AG04450 (cell line): ENCODE results near the gene PDE7B. TPM values are rescaled to one million over a fixed set of nuclear protein-coding genes. Genes with fewer than 3 reads are reported as not detected.

ENCODE experiments used
- CTCF ChIA-PET: fragments of 300-600, 350-600 bp; formaldehyde crosslinking; extraction: SDS; loops from one replicate; lab custom pipeline; 2022; ENCODE audit warnings: antibody characterized with exemption, inconsistent platforms; lab: Charles Lee
- POLR2A ChIA-PET: fragments of 350-600 bp; formaldehyde crosslinking; extraction: SDS; loops from one replicate; lab custom pipeline; 2021; ENCODE audit warnings: antibody characterized with exemption, inconsistent platforms; lab: Yijun Ruan, JAX
- DNase-seq: peaks from one replicate; pipeline ENCODE4 v3.0.0-alpha.2; 2011; ENCODE audit warnings: low read depth, low spot score
- H3K27ac ChIP-seq: one replicate; pipeline ENCODE4 v1.5.1; 2012; ENCODE audit warnings: low read depth, low read length, control low read depth
- H3K27me3 ChIP-seq: one replicate; pipeline ENCODE4 v1.6.0; 2012; ENCODE audit warnings: low read length; ENCODE audit not compliant: control insufficient read depth, insufficient read depth
- H3K4me3 ChIP-seq: 2 replicates; pipeline ENCODE4 v1.5.1; 2011; ENCODE audit warnings: mild to moderate bottlenecking, low read depth, low read length, control low read depth
- H3K9me3 ChIP-seq: 2 replicates; pipeline ENCODE4 v1.5.1; 2012; ENCODE audit warnings: low read length; ENCODE audit not compliant: control insufficient read depth, insufficient read depth
- polyA plus RNA-seq: library from polyadenylated mRNA; depleted of rRNA; stranded (reverse); fragments of >200 nt; gene quantifications from 2 replicates; pipeline ENCODE4 v1.2.3, GENCODE V29; 2011
- TF ChIP-seq, protein P1 (sequence below): IDR thresholded peaks from 2 replicates; pipeline ENCODE4 v1.5.1; 2011; ENCODE audit warnings: low read depth, low read length, control low read depth, inconsistent platforms

Gene PDE7B
- polyA plus RNA-seq, 1 experiment = 17.4 TPM

- ChIA-PET POLR2A (no interaction called here), CTCF (no interaction called here)
- TF ChIP-seq, protein P1, sequence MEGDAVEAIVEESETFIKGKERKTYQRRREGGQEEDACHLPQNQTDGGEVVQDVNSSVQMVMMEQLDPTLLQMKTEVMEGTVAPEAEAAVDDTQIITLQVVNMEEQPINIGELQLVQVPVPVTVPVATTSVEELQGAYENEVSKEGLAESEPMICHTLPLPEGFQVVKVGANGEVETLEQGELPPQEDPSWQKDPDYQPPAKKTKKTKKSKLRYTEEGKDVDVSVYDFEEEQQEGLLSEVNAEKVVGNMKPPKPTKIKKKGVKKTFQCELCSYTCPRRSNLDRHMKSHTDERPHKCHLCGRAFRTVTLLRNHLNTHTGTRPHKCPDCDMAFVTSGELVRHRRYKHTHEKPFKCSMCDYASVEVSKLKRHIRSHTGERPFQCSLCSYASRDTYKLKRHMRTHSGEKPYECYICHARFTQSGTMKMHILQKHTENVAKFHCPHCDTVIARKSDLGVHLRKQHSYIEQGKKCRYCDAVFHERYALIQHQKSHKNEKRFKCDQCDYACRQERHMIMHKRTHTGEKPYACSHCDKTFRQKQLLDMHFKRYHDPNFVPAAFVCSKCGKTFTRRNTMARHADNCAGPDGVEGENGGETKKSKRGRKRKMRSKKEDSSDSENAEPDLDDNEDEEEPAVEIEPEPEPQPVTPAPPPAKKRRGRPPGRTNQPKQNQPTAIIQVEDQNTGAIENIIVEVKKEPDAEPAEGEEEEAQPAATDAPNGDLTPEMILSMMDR = no peak
- Histone ChIP-seq H3K9me3 (no peaks in the 10 kb centered on the region), H3K27ac (no peak overlapping the region), H3K27me3 (no peaks in the 10 kb centered on the region), H3K4me3 (no peak overlapping the region)
- no peak for DNase-seq
Measured at GRCh38 chr6:135819665-135820064, 31.8 kb upstream of the PDE7B start.

DNA sequence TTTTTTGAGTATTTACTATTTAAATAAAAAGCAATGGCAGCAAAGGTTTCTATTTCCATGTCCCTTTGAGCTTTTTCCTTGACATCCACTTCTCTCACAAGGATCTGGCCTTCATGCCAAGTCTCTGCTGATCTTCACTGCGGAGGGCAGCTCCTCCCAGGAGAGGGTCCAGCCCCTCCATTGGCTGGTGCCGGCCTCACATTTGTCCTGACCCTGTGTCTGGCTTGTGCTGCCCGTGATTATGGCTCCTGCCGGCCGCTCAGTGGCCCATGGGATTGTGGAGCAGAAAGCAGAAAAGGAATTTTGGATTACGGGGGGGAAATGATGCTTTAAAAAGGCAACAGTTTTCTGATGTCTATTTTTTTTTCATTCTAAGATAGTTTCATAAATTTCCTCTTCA, 31.2 kb upstream of the PDE7B start:
- Histone ChIP-seq H3K9me3 (no peaks in the 10 kb centered on the region), H3K27me3 (no peaks in the 10 kb centered on the region), H3K27ac (no peak overlapping the region), H3K4me3 (no peak overlapping the region)
- DNase-seq = no peak
- ChIA-PET CTCF (interaction anchor here (1.4 kb wide), 1 partner anchor 11 kb away, joined by 3 read pairs; no protein-coding TSS in a partner anchor), POLR2A (no interaction called here)
- TF ChIP-seq, protein P1 = no peak

GRCh38 chr6:135823851-135824250, 27.6 kb upstream of the PDE7B start:
- TF ChIP-seq, protein P1 = no peak
- Histone ChIP-seq H3K9me3 (no peaks in the 10 kb centered on the region), H3K27me3 (no peaks in the 10 kb centered on the region), H3K27ac (no peak overlapping the region), H3K4me3 (no peak overlapping the region)
- ChIA-PET POLR2A (no interaction called here), CTCF (no interaction called here)
- DNase-seq = no peak

DNA sequence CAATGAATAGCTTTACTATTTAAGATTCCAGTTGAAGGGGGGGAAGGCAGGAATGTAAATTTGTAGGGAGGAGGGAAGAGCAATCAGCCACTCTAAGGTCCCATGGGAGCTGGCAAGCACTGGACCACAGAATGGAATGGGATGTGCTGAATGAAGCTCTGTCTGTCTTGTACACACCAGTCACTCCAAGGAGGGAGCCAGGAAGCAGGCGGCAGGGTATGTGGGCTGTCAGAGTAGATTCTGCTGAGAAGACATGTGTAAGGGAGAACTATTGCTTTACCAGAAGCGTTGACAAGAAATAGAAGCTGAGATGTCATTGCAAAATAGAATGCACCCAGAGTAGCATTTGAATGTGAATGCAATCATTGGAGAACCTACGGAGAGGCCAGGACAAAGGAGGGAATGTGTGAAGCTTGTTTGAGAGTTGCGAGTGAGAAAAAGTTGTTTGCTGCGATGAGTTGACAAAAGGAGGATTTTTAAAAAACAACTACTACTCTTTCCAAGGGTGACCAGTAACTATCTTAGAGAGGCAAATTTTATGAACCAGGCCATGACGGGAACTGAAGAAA, 25.2 kb upstream of the PDE7B start:
- TF ChIP-seq, protein P1 = no peak
- ChIA-PET POLR2A (no interaction called here), CTCF (no interaction called here)
- no peaks in the 10 kb centered on the region for H3K9me3 ChIP-seq
- DNase-seq = no peak
- no peaks in the 10 kb centered on the region for H3K27me3 ChIP-seq
- no peak overlapping the region for H3K4me3 ChIP-seq
- no peak overlapping the region for H3K27ac ChIP-seq

DNA sequence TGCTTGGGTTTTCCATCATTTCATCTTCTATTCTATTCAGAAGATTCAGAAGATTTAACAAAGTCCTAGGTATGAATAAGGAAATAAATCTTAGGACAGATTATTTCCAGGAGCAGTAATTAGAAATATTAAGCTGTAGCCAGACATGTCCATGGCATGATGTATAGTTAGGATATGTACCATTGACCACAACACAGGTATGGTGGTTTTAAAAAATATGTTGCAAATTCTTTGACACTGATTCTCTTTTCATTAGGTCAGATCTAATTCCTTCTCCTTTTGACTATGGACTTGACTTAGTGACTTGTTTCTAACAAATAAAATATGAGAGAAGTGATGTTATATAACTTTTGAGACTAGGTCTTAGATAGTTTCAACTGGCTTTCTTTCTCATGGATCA, 23.5 kb upstream of the PDE7B start:
- H3K4me3 ChIP-seq = no peak overlapping the region
- H3K9me3 ChIP-seq = no peaks in the 10 kb centered on the region
- TF ChIP-seq, protein P1 = no peak
- ChIA-PET POLR2A (no interaction called here), CTCF (no interaction called here)
- H3K27me3 ChIP-seq = no peaks in the 10 kb centered on the region
- no peak overlapping the region for H3K27ac ChIP-seq
- DNase-seq = no peak
